Rectal smooth muscle tissue (tissue), 1 donor: ENCODE measurements around the gene ZSCAN22.

Experiments
- H3K27ac ChIP-seq: one replicate; pipeline ENCODE4 v1.7.0; 2013; ENCODE audit warnings: low read depth, low read length, inconsistent platforms
- H3K27me3 ChIP-seq: one replicate; pipeline ENCODE4 v1.7.0; 2013; ENCODE audit warnings: low read length; ENCODE audit not compliant: control insufficient read depth, insufficient read depth
- H3K36me3 ChIP-seq: one replicate; pipeline ENCODE4 v1.7.0; 2013; ENCODE audit warnings: low read length; ENCODE audit not compliant: control insufficient read depth, insufficient read depth
- H3K4me1 ChIP-seq: one replicate; pipeline ENCODE4 v1.7.0; 2013; ENCODE audit warnings: low read length; ENCODE audit not compliant: control insufficient read depth, insufficient read depth
- H3K4me3 ChIP-seq: one replicate; pipeline ENCODE4 v1.7.0; 2013; ENCODE audit warnings: low read length
- H3K9ac ChIP-seq: one replicate; pipeline ENCODE4 v1.7.0; 2013; ENCODE audit warnings: low read length

ZSCAN22 gene

GRCh38 chr19:58387338-58388174 lies 60.8 kb downstream of the ZSCAN22 start:
- Histone ChIP-seq H3K4me3 (peak overlapping the region; percentile 98), H3K27ac (peak overlapping the region; percentile 99), H3K9ac (peak overlapping the region; percentile 83), H3K27me3 (no peaks in the 10 kb centered on the region), H3K4me1 (peaks cover 17% of the 10 kb centered on the region), H3K36me3 (peaks cover 6% of the 10 kb centered on the region)

DNA sequence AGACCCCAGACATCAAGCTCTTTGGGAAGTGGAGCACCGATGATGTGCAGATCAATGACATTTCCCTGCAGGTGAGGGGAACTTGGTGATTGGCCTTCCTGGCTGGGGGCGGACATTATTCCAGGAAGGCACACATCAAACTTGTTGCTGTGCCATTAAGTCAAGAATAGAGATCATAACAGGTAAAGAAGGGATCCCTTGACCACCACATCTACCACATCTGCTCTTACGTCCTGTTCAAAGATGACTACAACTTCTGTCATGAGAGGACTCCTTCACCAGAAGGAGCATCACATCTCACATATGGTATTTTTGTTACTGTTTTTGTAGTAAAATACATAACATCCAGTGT lies 61.4 kb downstream of the ZSCAN22 start:
- peaks cover 12% of the 10 kb centered on the region for H3K36me3 ChIP-seq
- peak overlapping the region; percentile 98 for H3K4me3 ChIP-seq

More for the DNA sequence above, 61.4 kb downstream of the ZSCAN22 start:
- Histone ChIP-seq H3K27me3 (no peaks in the 10 kb centered on the region), H3K4me1 (peaks cover 17% of the 10 kb centered on the region), H3K9ac (peak overlapping the region; percentile 83), H3K27ac (no peak overlapping the region)
